Caco-2 (cell line): Measurements from ENCODE around the gene MMAB. TPM values are rescaled to one million over a fixed set of nuclear protein-coding genes. Genes with fewer than 3 reads are reported as not detected.

Source experiments
- BruUV-seq: library from RNA; stranded (reverse); fragments of 400-500 nt; replicated peaks from 2 replicates; lab custom pipeline; 2021; lab: Mats Ljungman, UMichigan
- CTCF ChIA-PET: fragments of 300-600 bp; sonication (Branson Sonifier 250); formaldehyde crosslinking; loops from one replicate; lab custom pipeline; 2022; ENCODE audit warnings: antibody characterized with exemption; lab: Charles Lee
- POLR2A ChIA-PET: fragments of 300-600 bp; sonication (Branson Sonifier 250); formaldehyde crosslinking; loops from one replicate; lab custom pipeline; 2022; ENCODE audit warnings: antibody characterized with exemption; lab: Charles Lee
- DNase-seq, 2 experiments: peaks; one replicate each; pipeline versions ENCODE4 v3.0.0 to v3.0.0-alpha.2; 2020 to 2022
- H3K27me3 ChIP-seq: replicated peaks from 2 replicates; pipeline ENCODE4 v1.6.0; 2011; ENCODE audit warnings: low read length; ENCODE audit not compliant: control insufficient read depth, insufficient read depth
- H3K36me3 ChIP-seq: 2 replicates; pipeline ENCODE4 v1.5.1; 2011; ENCODE audit warnings: low read length; ENCODE audit not compliant: control insufficient read depth, insufficient read depth
- H3K4me1 ChIP-seq: fragments of 250-450 bp; sonication (Bioruptor Pico); 2 replicates; pipeline ENCODE4 v1.5.1; 2020; ENCODE audit warnings: mild to moderate bottlenecking
- H3K4me3 ChIP-seq: 2 replicates; pipeline ENCODE4 v1.5.1; 2011; ENCODE audit warnings: low read depth, mild to moderate bottlenecking, control low read depth, low read length
- H3K9me3 ChIP-seq: fragments of 250-450 bp; sonication (Bioruptor Pico); 2 replicates; pipeline ENCODE4 v1.5.1; 2020; ENCODE audit warnings: mild to moderate bottlenecking, moderate library complexity
- H3K27ac Mint-ChIP-seq: one replicate; pipeline ENCODE4 v1.8.0; 2022; ENCODE audit warnings: mixed read lengths; ENCODE audit not compliant: unreplicated experiment
- H3K27me3 Mint-ChIP-seq: one replicate; pipeline ENCODE4 v1.8.0; 2022; ENCODE audit warnings: mixed read lengths; ENCODE audit not compliant: insufficient read depth, unreplicated experiment
- H3K36me3 Mint-ChIP-seq: one replicate; pipeline ENCODE4 v1.8.0; 2022; ENCODE audit warnings: mild to moderate bottlenecking, mixed read lengths; ENCODE audit not compliant: insufficient read depth, unreplicated experiment
- H3K4me1 Mint-ChIP-seq: one replicate; pipeline ENCODE4 v1.8.0; 2022; ENCODE audit warnings: low read depth, mixed read lengths; ENCODE audit not compliant: unreplicated experiment
- H3K4me3 Mint-ChIP-seq: one replicate; pipeline ENCODE4 v1.8.0; 2022; ENCODE audit warnings: mild to moderate bottlenecking, moderate library complexity, mixed read lengths; ENCODE audit not compliant: unreplicated experiment
- H3K9me3 Mint-ChIP-seq: one replicate; pipeline ENCODE4 v1.8.0; 2022; ENCODE audit warnings: mixed read lengths; ENCODE audit not compliant: unreplicated experiment
- CTCF ChIP-seq, 2 experiments: fragments of 200-600 bp in 1 of 2; IDR thresholded peaks; 1 replicate in 1 of 2; 2 replicates in 1 of 2; pipeline versions ENCODE4 v1.5.1 to v1.8.0; 2011 to 2022; ENCODE audit warnings: antibody characterized with exemption in 1 of 2, control low read depth in 1 of 2, inconsistent platforms in 1 of 2, low read depth in 1 of 2, low read length in 1 of 2, mild to moderate bottlenecking in 1 of 2, moderate library complexity in 1 of 2; ENCODE audit not compliant: insufficient read depth in 1 of 2, severe bottlenecking in 1 of 2, unreplicated experiment in 1 of 2
- intact Hi-C: fragments of 100-400 bp; cut with micrococcal nuclease; formaldehyde crosslinking; loops from one replicate; pipeline ENCODE4 v1.10.0; 2022; ENCODE audit not compliant: unreplicated experiment
- total RNA-seq: library from RNA; stranded (reverse); gene quantifications from 2 replicates; pipeline ENCODE4 v1.2.3, GENCODE V29; 2022

MMAB gene
- total RNA-seq, 1 experiment from 2014 or later: 48.9 TPM

GRCh38 chr12:109591041-109591440, 17.7 kb upstream of the MMAB start:
- no peaks in the 10 kb centered on the region for H3K9me3 Mint-ChIP-seq
- peaks cover 7% of the 10 kb centered on the region for H3K4me1 Mint-ChIP-seq
- H3K27me3 ChIP-seq: no peaks in the 10 kb centered on the region
- no peak overlapping the region for H3K27ac Mint-ChIP-seq
- H3K36me3 Mint-ChIP-seq: no peaks in the 10 kb centered on the region
- BruUV-seq: no TSS peak
- no peaks in the 10 kb centered on the region for H3K4me1 ChIP-seq
- TF ChIP-seq CTCF (IDR thresholded peaks at IDR 0.05; ENCODE audit: insufficient read depth in 1 of 2, low read depth in 1 of 2, low read length in 1 of 2, severe bottlenecking in 1 of 2, unreplicated experiment in 1 of 2): no peak
- DNase-seq: no peak
- POLR2A ChIA-PET: interaction anchor here (0.6 kb wide), 1 partner anchor 91 kb away, joined by 14 read pairs; no protein-coding TSS in a partner anchor
- H3K4me3 ChIP-seq: no peak overlapping the region
- CTCF ChIA-PET: no interaction called here
- no peaks in the 10 kb centered on the region for H3K9me3 ChIP-seq
- H3K27me3 Mint-ChIP-seq: no peaks in the 10 kb centered on the region
- no peaks in the 10 kb centered on the region; the same call in none of the 2 replicates for H3K36me3 ChIP-seq
- intact Hi-C loops: no loop called here
- H3K4me3 Mint-ChIP-seq: no peak overlapping the region

GRCh38 chr12:109590566-109590965, 17.3 kb upstream of the MMAB start:
- Histone ChIP-seq H3K4me3 (no peak overlapping the region), H3K4me1 (no peaks in the 10 kb centered on the region), H3K27me3 (no peaks in the 10 kb centered on the region), H3K9me3 (no peaks in the 10 kb centered on the region), H3K36me3 (no peaks in the 10 kb centered on the region; the same call in none of the 2 replicates)
- DNase-seq: no peak
- CTCF ChIA-PET: no interaction called here
- H3K27ac Mint-ChIP-seq: no peak overlapping the region
- no peak for TF ChIP-seq CTCF (IDR thresholded peaks at IDR 0.05; ENCODE audit: insufficient read depth in 1 of 2, low read depth in 1 of 2, low read length in 1 of 2, severe bottlenecking in 1 of 2, unreplicated experiment in 1 of 2)
- no TSS peak for BruUV-seq
- H3K9me3 Mint-ChIP-seq: no peaks in the 10 kb centered on the region
- peaks cover 7% of the 10 kb centered on the region for H3K4me1 Mint-ChIP-seq
- POLR2A ChIA-PET: interaction anchor here (0.6 kb wide), 1 partner anchor 92 kb away, joined by 14 read pairs; no protein-coding TSS in a partner anchor
- intact Hi-C loops: no loop called here
- no peaks in the 10 kb centered on the region for H3K27me3 Mint-ChIP-seq
- no peak overlapping the region for H3K4me3 Mint-ChIP-seq
- H3K36me3 Mint-ChIP-seq: no peaks in the 10 kb centered on the region

- H3K4me3 ChIP-seq: no peak overlapping the region
- no peak for DNase-seq
- no peaks in the 10 kb centered on the region for H3K4me1 ChIP-seq
- no peak overlapping the region for H3K4me3 Mint-ChIP-seq
- no peak overlapping the region for H3K27ac Mint-ChIP-seq
- H3K27me3 ChIP-seq: no peaks in the 10 kb centered on the region
- H3K27me3 Mint-ChIP-seq: no peaks in the 10 kb centered on the region
- no peaks in the 10 kb centered on the region for H3K36me3 Mint-ChIP-seq
- H3K9me3 ChIP-seq: no peaks in the 10 kb centered on the region
- intact Hi-C loops: no loop called here
- TF ChIP-seq CTCF (IDR thresholded peaks at IDR 0.05; ENCODE audit: insufficient read depth in 1 of 2, low read depth in 1 of 2, low read length in 1 of 2, severe bottlenecking in 1 of 2, unreplicated experiment in 1 of 2): no peak
- no TSS peak for BruUV-seq
- POLR2A ChIA-PET: no interaction called here
- H3K9me3 Mint-ChIP-seq: no peaks in the 10 kb centered on the region
- no peaks in the 10 kb centered on the region; the same call in none of the 2 replicates for H3K36me3 ChIP-seq
- CTCF ChIA-PET: no interaction called here
- peaks cover 7% of the 10 kb centered on the region for H3K4me1 Mint-ChIP-seq
These were observed 16.5 kb upstream of the MMAB start for GRCh38 chr12:109589691-109590245.
